ENCODE measurements around the gene ALPL. TPM values are rescaled to one million over a fixed set of nuclear protein-coding genes. Genes with fewer than 3 reads are reported as not detected.

The ALPL gene
- total RNA-seq, 2 experiments from 2014 or later = not detected

- H3K36me3 Mint-ChIP-seq = no peaks in the 10 kb centered on the region
- no peaks in the 10 kb centered on the region for H3K9me3 Mint-ChIP-seq
- no peaks in the 10 kb centered on the region for H3K4me1 Mint-ChIP-seq
- H3K27ac Mint-ChIP-seq = no peak overlapping the region
- no peak for ATAC-seq (ENCODE audit: low read depth)
- peaks cover 8% of the 10 kb centered on the region for H3K27me3 Mint-ChIP-seq
- DNase-seq = no peak
- POLR2A ChIA-PET = no interaction called here
- no peak overlapping the region for H3K4me3 Mint-ChIP-seq
These were observed 105.3 kb downstream of the ALPL start for GRCh38 chr1:21614419-21615115.

- Mint-ChIP-seq H3K36me3 (no peaks in the 10 kb centered on the region), H3K27ac (no peak overlapping the region), H3K4me3 (no peak overlapping the region), H3K4me1 (peaks cover 2% of the 10 kb centered on the region), H3K9me3 (no peaks in the 10 kb centered on the region), H3K27me3 (peaks cover 15% of the 10 kb centered on the region)
- POLR2A ChIA-PET = no interaction called here
- no peak for ATAC-seq (ENCODE audit: low read depth)
- no peak for DNase-seq
These were observed 107.1 kb downstream of the ALPL start for GRCh38 chr1:21616372-21616771.

DNA sequence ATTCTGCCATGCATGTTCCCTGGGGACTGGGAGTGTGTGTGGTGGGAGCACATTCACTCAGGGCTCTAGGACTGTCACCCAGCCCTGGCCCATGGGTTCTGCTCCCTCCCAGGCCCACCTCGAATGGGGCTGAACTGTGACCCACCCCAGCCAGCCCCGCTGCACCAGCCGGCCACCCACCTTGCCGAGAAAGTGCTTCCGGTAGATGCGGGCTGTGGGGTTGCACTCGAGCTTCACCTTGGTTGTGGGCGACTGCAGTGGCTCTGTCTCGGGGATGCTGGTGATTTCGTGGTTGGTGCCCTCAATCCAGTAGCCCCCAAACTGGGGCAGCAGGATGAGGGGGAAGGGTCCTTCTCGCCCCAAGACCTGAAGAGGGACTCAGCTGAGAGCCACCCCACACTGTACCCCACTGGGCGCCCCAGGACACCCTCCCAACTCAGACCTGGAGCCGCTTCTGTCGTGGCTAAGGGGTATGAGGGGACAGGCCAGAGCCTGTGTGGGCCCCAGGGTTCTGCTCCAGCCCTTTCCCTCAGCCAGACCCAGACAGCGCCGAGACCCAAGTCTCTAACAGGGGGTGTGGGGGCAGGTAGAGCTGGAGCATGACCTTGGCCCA, 108.0 kb downstream of the ALPL start:
- DNase-seq (no peak), ATAC-seq (ENCODE audit: low read depth) (no peak)
- POLR2A ChIA-PET = no interaction called here
- H3K9me3 Mint-ChIP-seq = no peaks in the 10 kb centered on the region
- no peak overlapping the region for H3K27ac Mint-ChIP-seq
- H3K4me1 Mint-ChIP-seq = peaks cover 2% of the 10 kb centered on the region
- H3K27me3 Mint-ChIP-seq = peaks cover 19% of the 10 kb centered on the region
- H3K4me3 Mint-ChIP-seq = no peak overlapping the region
- no peaks in the 10 kb centered on the region for H3K36me3 Mint-ChIP-seq

DNA sequence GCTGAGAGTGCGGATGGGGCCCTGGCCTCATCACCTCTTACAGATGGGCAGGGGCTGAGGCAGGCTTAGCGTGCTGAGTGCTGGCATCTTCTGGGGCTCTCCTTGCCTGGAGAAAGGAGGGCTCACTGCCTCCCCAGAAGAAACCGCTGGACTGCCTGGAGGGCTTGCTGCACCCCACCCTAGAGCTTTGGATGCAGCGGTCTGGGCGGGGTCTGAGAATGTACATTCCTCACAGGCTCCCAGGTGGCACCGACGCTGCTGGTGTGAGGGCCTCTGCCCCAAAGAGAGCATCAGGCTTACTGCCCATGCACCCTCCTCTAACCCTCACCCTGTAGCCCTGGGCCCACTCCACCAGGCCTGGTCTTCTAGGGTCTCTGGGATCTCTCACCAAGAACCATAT, 108.8 kb downstream of the ALPL start:
- no peak overlapping the region for H3K4me3 Mint-ChIP-seq
- peaks cover 6% of the 10 kb centered on the region for H3K4me1 Mint-ChIP-seq
- ATAC-seq (ENCODE audit: low read depth) = no peak
- no peak for DNase-seq
- no peaks in the 10 kb centered on the region for H3K36me3 Mint-ChIP-seq
- no peaks in the 10 kb centered on the region for H3K9me3 Mint-ChIP-seq
- POLR2A ChIA-PET = no interaction called here
- peaks cover 22% of the 10 kb centered on the region for H3K27me3 Mint-ChIP-seq
- no peak overlapping the region for H3K27ac Mint-ChIP-seq

GRCh38 chr1:21618561-21619374, 109.5 kb downstream of the ALPL start:
- peaks cover 6% of the 10 kb centered on the region for H3K4me1 Mint-ChIP-seq
- H3K36me3 Mint-ChIP-seq = no peaks in the 10 kb centered on the region
- H3K4me3 Mint-ChIP-seq = no peak overlapping the region
- DNase-seq (no peak), ATAC-seq (ENCODE audit: low read depth) (no peak)
- no peak overlapping the region for H3K27ac Mint-ChIP-seq
- no peaks in the 10 kb centered on the region for H3K9me3 Mint-ChIP-seq
- POLR2A ChIA-PET = no interaction called here
- peaks cover 24% of the 10 kb centered on the region for H3K27me3 Mint-ChIP-seq

- Mint-ChIP-seq H3K4me1 (peaks cover 6% of the 10 kb centered on the region), H3K9me3 (no peaks in the 10 kb centered on the region), H3K4me3 (no peak overlapping the region), H3K36me3 (no peaks in the 10 kb centered on the region), H3K27me3 (peaks cover 24% of the 10 kb centered on the region), H3K27ac (no peak overlapping the region)
- POLR2A ChIA-PET = no interaction called here
- no peak for ATAC-seq (ENCODE audit: low read depth)
- DNase-seq = no peak
These were observed 110.2 kb downstream of the ALPL start for GRCh38 chr1:21619375-21619947.

- POLR2A ChIA-PET = no interaction called here
These were observed 110.8 kb downstream of the ALPL start for GRCh38 chr1:21620011-21620410.

GRCh38 chr1:21620496-21620895, 111.3 kb downstream of the ALPL start:
- Mint-ChIP-seq H3K27ac (no peak overlapping the region), H3K4me1 (peaks cover 6% of the 10 kb centered on the region), H3K36me3 (no peaks in the 10 kb centered on the region), H3K9me3 (no peaks in the 10 kb centered on the region), H3K4me3 (no peak overlapping the region), H3K27me3 (peaks cover 24% of the 10 kb centered on the region)
- POLR2A ChIA-PET = no interaction called here
- no peak for ATAC-seq (ENCODE audit: low read depth)
- DNase-seq = no peak

More at GRCh38 chr1:21620011-21620410, 110.8 kb downstream of the ALPL start:
- ATAC-seq (ENCODE audit: low read depth) = no peak
- no peak for DNase-seq
- no peak overlapping the region for H3K27ac Mint-ChIP-seq
- peaks cover 24% of the 10 kb centered on the region for H3K27me3 Mint-ChIP-seq
- H3K4me1 Mint-ChIP-seq = peaks cover 6% of the 10 kb centered on the region
- H3K4me3 Mint-ChIP-seq = no peak overlapping the region
- no peaks in the 10 kb centered on the region for H3K36me3 Mint-ChIP-seq
- H3K9me3 Mint-ChIP-seq = no peaks in the 10 kb centered on the region

- Mint-ChIP-seq H3K27me3 (peaks cover 24% of the 10 kb centered on the region), H3K4me3 (peak overlapping the region; percentile 19), H3K36me3 (no peaks in the 10 kb centered on the region), H3K27ac (no peak overlapping the region), H3K4me1 (peaks cover 6% of the 10 kb centered on the region), H3K9me3 (no peaks in the 10 kb centered on the region)
- POLR2A ChIA-PET = no interaction called here
- DNase-seq = no peak
- no peak for ATAC-seq (ENCODE audit: low read depth)
These were observed 111.8 kb downstream of the ALPL start for GRCh38 chr1:21621051-21621450.

DNA sequence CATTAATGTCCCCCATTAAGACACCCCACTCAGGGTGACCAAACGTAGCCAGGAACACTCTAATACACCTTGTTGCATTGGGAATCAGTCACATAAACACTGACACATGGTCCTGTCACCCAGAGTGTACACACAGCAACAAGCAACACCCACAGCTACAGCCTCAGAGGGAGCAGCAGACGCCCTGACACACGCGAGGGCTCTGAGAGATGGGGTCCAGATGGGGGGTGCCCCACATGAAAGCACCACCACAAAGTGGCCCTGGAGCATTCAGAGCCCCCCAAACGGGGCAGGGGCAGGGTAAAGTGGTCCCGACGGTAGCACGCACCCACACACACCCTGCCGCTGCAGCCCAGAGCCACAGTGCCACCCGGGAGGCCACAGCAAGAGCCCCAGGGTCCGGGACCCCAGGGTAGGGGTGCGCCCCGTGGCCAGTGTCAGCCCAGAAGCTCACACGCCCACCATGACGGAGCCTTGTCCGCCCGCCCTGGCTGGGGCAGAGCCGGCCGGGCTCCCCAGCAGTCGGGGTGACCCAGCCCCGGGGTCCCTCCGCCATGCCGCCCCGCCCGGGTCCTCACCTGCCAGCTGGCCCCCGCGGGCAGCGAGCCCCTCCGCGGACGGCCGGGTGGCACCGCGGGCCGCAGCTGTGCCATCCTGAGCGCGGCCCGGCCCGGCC, 112.7 kb downstream of the ALPL start:
- DNase-seq (peak; percentile 41), ATAC-seq (ENCODE audit: low read depth) (peak; percentile 6)
- H3K9me3 Mint-ChIP-seq = no peaks in the 10 kb centered on the region
- H3K4me1 Mint-ChIP-seq = peaks cover 6% of the 10 kb centered on the region
- H3K36me3 Mint-ChIP-seq = no peaks in the 10 kb centered on the region
- peaks cover 24% of the 10 kb centered on the region for H3K27me3 Mint-ChIP-seq
- peak overlapping the region; percentile 19 for H3K4me3 Mint-ChIP-seq
- POLR2A ChIA-PET = no interaction called here
- H3K27ac Mint-ChIP-seq = no peak overlapping the region

DNA sequence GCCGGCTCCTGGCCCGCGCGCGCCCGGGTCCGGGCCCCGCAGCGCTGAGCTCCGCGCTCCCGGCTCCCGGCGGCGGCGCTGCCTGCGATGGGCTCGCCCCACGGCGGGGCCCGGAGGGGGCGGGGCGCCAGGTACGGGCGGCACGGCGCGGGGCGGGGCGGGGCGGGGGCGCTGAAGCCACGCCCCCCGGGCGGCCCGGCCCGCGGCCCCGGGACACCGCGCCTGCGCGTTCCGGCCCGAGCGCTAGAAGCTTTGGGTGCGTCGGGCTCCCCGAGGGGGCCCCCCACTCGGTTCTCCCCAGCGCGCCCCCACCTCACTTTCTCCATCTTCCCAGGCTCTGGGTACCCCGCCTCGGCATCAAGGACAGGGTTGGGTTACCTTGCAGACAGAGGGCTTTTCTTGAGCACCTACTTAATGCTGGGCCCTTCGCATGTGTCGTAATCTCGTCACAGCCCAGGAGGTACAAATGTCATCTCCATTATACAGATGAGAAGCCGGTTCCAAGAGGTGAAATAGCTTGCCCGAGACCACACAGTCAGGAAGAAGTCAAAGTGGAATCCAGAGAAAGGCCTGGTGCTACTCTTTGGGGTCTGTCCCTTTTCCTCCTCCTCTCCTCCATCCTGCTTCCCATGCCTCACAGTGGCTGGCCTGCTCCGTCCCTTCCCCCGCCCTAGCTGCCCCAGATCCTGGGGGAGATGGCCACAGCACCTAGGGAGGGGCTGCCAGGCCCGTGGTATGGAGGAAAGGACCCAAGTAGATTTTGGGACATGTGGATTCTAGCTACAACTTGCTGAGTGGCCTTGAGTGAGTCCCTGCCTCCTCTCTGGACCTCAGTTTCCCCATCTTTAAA, 113.5 kb downstream of the ALPL start:
- Mint-ChIP-seq H3K27ac (no peak overlapping the region), H3K9me3 (no peaks in the 10 kb centered on the region), H3K4me1 (peaks cover 6% of the 10 kb centered on the region), H3K36me3 (no peaks in the 10 kb centered on the region), H3K27me3 (peaks cover 24% of the 10 kb centered on the region), H3K4me3 (peak overlapping the region; percentile 71)
- ATAC-seq (ENCODE audit: low read depth) (peak; percentile 71), DNase-seq (peak; percentile 76)
- POLR2A ChIA-PET = no interaction called here

GRCh38 chr1:21623410-21623961, 114.3 kb downstream of the ALPL start:
- no peak for ATAC-seq (ENCODE audit: low read depth)
- Mint-ChIP-seq H3K27me3 (peaks cover 24% of the 10 kb centered on the region), H3K4me3 (no peak overlapping the region), H3K27ac (no peak overlapping the region), H3K36me3 (no peaks in the 10 kb centered on the region), H3K4me1 (peaks cover 6% of the 10 kb centered on the region), H3K9me3 (no peaks in the 10 kb centered on the region)
- POLR2A ChIA-PET = no interaction called here
- no peak for DNase-seq

Measured in activated naive CD8-positive, alpha-beta T cell treated with anti-CD3 and anti-CD28 coated beads, Interleukin-2, amount 10 ng/mL, durations not matched to agents 7 days and 5 days (primary cell).